Transverse colon (tissue), 3 donors: Measurements from ENCODE around the gene RALGPS1.

Experiments used
- POLR2A ChIP-seq: fragments of 450-650 bp; IDR thresholded peaks from one replicate; pipeline ENCODE4 v1.6.1; 2016; ENCODE audit warnings: antibody characterized with exemption, mild to moderate bottlenecking, moderate library complexity
- TF ChIP-seq, protein P1 (sequence below), 5 experiments: fragments of 200-600 bp in 3 of 5; fragments of 450-650 bp in 2 of 5; sonication (generic) in 3 of 5; IDR thresholded peaks; 1 replicate in 2 of 5; 2 replicates in 3 of 5; pipeline ENCODE4 v1.5.1; 2016 to 2017; ENCODE audit warnings: antibody characterized with exemption in 5 of 5, inconsistent platforms in 3 of 5, mild to moderate bottlenecking in 2 of 5, moderate library complexity in 1 of 5

GRCh38 chr9:126956917-126957686 lies 42.5 kb downstream of the RALGPS1 start:
- TF ChIP-seq, protein P1, sequence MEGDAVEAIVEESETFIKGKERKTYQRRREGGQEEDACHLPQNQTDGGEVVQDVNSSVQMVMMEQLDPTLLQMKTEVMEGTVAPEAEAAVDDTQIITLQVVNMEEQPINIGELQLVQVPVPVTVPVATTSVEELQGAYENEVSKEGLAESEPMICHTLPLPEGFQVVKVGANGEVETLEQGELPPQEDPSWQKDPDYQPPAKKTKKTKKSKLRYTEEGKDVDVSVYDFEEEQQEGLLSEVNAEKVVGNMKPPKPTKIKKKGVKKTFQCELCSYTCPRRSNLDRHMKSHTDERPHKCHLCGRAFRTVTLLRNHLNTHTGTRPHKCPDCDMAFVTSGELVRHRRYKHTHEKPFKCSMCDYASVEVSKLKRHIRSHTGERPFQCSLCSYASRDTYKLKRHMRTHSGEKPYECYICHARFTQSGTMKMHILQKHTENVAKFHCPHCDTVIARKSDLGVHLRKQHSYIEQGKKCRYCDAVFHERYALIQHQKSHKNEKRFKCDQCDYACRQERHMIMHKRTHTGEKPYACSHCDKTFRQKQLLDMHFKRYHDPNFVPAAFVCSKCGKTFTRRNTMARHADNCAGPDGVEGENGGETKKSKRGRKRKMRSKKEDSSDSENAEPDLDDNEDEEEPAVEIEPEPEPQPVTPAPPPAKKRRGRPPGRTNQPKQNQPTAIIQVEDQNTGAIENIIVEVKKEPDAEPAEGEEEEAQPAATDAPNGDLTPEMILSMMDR (IDR thresholded peaks at IDR 0.05): no peak
- TF ChIP-seq POLR2A: no peak
